ENCODE results near the gene ARRDC4. TPM values are rescaled to one million over a fixed set of nuclear protein-coding genes. Genes with fewer than 3 reads are reported as not detected.

Gene ARRDC4
- total RNA-seq, 2 donors from 2014 or later = 29.6 to 31.0 TPM

GRCh38 chr15:97962263-97962662 is 1.8 kb downstream of the ARRDC4 start:
- Histone ChIP-seq H3K9me3 (no peaks in the 10 kb centered on the region), H3K27me3 (no peaks in the 10 kb centered on the region), H3K4me3 (no peak overlapping the region), H3K27ac (peak overlapping the region in 1 of 4 donors; percentile 94), H3K4me1 (peaks cover 43% of the 10 kb centered on the region), H3K36me3 (replicated peaks in 1 of 2; ENCODE audit: insufficient read depth in 1 of 2, low read depth in 2 of 2) (no peaks in the 10 kb centered on the region)
- intact Hi-C loops (cut with DNase I) = no loop called here
- WGBS, 2 donors = 45 to 54% methylated on average over 2 of the region's 2 CpGs
- TF ChIP-seq, protein P1, sequence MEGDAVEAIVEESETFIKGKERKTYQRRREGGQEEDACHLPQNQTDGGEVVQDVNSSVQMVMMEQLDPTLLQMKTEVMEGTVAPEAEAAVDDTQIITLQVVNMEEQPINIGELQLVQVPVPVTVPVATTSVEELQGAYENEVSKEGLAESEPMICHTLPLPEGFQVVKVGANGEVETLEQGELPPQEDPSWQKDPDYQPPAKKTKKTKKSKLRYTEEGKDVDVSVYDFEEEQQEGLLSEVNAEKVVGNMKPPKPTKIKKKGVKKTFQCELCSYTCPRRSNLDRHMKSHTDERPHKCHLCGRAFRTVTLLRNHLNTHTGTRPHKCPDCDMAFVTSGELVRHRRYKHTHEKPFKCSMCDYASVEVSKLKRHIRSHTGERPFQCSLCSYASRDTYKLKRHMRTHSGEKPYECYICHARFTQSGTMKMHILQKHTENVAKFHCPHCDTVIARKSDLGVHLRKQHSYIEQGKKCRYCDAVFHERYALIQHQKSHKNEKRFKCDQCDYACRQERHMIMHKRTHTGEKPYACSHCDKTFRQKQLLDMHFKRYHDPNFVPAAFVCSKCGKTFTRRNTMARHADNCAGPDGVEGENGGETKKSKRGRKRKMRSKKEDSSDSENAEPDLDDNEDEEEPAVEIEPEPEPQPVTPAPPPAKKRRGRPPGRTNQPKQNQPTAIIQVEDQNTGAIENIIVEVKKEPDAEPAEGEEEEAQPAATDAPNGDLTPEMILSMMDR (IDR thresholded peaks at IDR 0.05) = no peak
- DNase-seq (no peak), ATAC-seq (no peak)

DNA sequence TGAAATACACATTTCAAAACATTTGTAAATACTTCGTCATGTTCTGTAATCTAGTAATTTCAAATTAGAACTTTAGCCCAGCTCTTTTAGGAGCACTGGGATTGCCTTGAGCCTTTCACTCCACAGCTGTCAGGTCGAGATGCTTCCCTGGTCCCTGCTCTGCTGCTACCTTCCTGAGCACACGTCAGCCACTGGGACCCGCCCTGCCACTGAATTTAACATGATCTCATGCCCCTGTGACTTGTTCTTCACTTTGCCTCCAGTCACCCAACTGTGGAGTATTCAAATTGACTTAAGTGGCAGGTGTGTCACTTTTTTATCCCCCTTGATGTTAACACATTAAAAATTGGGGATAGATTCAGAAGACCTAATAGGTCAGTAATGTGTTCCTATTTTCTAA is 3.3 kb downstream of the ARRDC4 start:
- Histone ChIP-seq H3K4me3 (no peak overlapping the region), H3K27ac (no peak overlapping the region), H3K36me3 (replicated peaks in 1 of 2; ENCODE audit: insufficient read depth in 1 of 2, low read depth in 2 of 2) (no peaks in the 10 kb centered on the region), H3K4me1 (peaks cover 43% of the 10 kb centered on the region), H3K27me3 (no peaks in the 10 kb centered on the region), H3K9me3 (no peaks in the 10 kb centered on the region)
- DNase-seq = no peak
- intact Hi-C loops (cut with DNase I) = no loop called here
- WGBS, 2 donors = 58 to 71% methylated on average over 4 of the region's 4 CpGs
- no peak for TF ChIP-seq POLR2A (IDR thresholded peaks at IDR 0.05)
- TF ChIP-seq, protein P1 (IDR thresholded peaks at IDR 0.05) = no peak
- ATAC-seq = no peak

DNA sequence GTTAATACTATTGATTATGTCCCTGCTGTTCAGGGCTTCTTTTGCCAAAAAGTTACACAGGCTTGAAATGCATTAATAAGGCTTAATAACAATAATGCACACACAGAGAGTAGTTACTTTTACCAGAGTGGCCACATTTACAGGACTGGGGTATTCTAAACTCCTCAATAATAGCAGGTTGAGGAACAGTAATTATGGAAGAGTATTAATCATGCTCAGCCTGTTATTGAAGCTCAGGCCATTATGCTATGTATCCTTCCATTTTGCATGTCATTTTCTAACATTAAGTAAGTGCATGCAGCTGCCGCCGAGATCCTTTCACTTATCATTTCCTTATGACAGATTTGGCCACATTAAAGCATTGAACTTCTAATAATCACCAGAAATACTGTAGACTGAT is 5.7 kb downstream of the ARRDC4 start:
- intact Hi-C loops (cut with DNase I) = no loop called here
- Histone ChIP-seq H3K27ac (peak overlapping the region in 1 of 4 donors; percentile 2), H3K36me3 (replicated peaks in 1 of 2; ENCODE audit: insufficient read depth in 1 of 2, low read depth in 2 of 2) (peaks cover 9 to 14% of the 10 kb centered on the region in 2 donors), H3K4me1 (peaks cover 37% of the 10 kb centered on the region), H3K9me3 (no peaks in the 10 kb centered on the region), H3K4me3 (no peak overlapping the region), H3K27me3 (no peaks in the 10 kb centered on the region)
- TF ChIP-seq POLR2A (IDR thresholded peaks at IDR 0.05) = no peak
- TF ChIP-seq, protein P1 (IDR thresholded peaks at IDR 0.05) = no peak
- no peak for ATAC-seq
- 17 to 28% methylated on average over 2 of the region's 2 CpGs for WGBS, 2 donors
- no peak for DNase-seq

DNA sequence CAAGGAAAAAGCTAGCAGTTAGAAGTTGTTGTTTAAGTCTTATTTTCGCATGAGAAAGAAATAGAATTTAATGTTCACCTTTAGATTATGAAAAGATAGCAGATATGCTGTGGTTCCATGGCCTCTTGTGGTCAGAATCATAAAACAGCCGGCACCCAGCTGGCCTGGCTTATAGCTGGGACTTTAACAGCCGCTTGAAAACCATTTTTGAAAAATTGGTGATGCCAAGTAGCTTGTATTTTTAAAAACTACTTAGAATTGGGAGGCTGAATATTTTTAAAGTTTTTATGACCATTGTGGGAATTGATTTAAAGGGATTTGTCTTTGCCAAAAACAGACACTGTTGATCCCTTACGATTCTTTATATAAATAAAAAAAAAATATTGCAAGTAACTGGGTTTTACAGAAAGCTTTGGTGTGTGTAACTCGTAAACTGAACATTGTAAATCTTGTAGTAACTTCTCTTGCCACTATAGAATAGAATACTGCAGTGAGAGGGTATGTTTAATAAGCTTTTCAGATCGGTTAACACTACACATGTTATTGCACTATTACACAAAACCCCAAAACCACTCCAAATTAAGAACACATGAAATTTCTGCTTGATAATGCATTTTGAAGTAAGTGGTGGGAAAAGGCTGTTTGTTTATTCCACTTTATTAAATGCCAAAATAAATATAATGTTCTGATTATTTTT is 6.6 kb downstream of the ARRDC4 start:
- ATAC-seq = no peak
- intact Hi-C loops (cut with DNase I) = no loop called here
- DNase-seq = no peak
- Histone ChIP-seq H3K36me3 (replicated peaks in 1 of 2; ENCODE audit: insufficient read depth in 1 of 2, low read depth in 2 of 2) (peaks cover 9 to 19% of the 10 kb centered on the region in 2 donors), H3K27ac (no peak overlapping the region), H3K4me1 (peaks cover 34% of the 10 kb centered on the region), H3K4me3 (no peak overlapping the region), H3K27me3 (no peaks in the 10 kb centered on the region), H3K9me3 (no peaks in the 10 kb centered on the region)
- 80 to 84% methylated on average over 6 of the region's 6 CpGs for WGBS, 2 donors
- no peak for TF ChIP-seq POLR2A (IDR thresholded peaks at IDR 0.05)
- TF ChIP-seq, protein P1 (IDR thresholded peaks at IDR 0.05) = no peak

DNA sequence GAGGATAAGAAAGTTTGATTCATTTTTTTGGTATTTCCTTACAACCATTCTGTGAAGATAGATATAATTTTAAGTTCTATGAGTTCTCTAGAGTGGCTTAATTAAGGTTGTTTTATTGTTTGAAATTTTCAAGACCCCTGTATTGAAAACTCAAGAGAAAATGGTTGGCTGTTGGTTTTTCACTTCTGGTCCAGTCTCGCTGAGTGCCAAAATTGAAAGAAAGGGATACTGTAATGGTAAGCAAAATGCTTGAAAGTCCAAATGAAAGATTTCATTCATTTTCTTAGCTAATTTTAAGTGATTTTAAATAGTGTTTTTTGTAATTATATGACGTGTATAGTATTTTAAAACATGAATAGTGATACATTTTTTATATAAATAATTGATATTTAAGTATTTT is 7.4 kb downstream of the ARRDC4 start:
- Histone ChIP-seq H3K9me3 (no peaks in the 10 kb centered on the region), H3K4me1 (peaks cover 26% of the 10 kb centered on the region), H3K27me3 (no peaks in the 10 kb centered on the region), H3K36me3 (replicated peaks in 1 of 2; ENCODE audit: insufficient read depth in 1 of 2, low read depth in 2 of 2) (peaks cover 9 to 19% of the 10 kb centered on the region in 2 donors), H3K27ac (no peak overlapping the region), H3K4me3 (no peak overlapping the region)
- ATAC-seq = no peak
- intact Hi-C loops (cut with DNase I) = no loop called here
- no peak for DNase-seq
- TF ChIP-seq, protein P1 (IDR thresholded peaks at IDR 0.05) = no peak
- TF ChIP-seq POLR2A (IDR thresholded peaks at IDR 0.05) = no peak
- 72 to 80% methylated on average over 2 of the region's 2 CpGs for WGBS, 2 donors
